GM23338 (cell line): Measurements from ENCODE around the gene EXOC3L2. TPM values are rescaled to one million over a fixed set of nuclear protein-coding genes. Genes with fewer than 3 reads are reported as not detected.

ENCODE experiments used
- ATAC-seq: fragments of 200-7000 bp; cut with Tn5 transposase; 3 replicates; pipeline ENCODE4 v1.9.1; 2020
- DNase-seq: peaks from one replicate; pipeline ENCODE4 v3.0.0-alpha.2; 2015; ENCODE audit warnings: low spot score
- H2AFZ ChIP-seq: fragments of 200-600 bp; sonication (generic); 2 replicates; pipeline ENCODE4 v1.8.0; 2016; ENCODE audit warnings: antibody characterized with exemption, mild to moderate bottlenecking, moderate library complexity
- H3F3A ChIP-seq: fragments of 200-600 bp; sonication (generic); replicated peaks from 2 replicates; pipeline ENCODE4 v1.8.0; 2017; ENCODE audit warnings: antibody characterized with exemption, mixed run types, low read depth
- H3K27ac ChIP-seq: fragments of 200-600 bp; sonication (generic); 2 replicates; pipeline ENCODE4 v1.6.1; 2016; ENCODE audit warnings: low read depth
- H3K27me3 ChIP-seq: fragments of 200-600 bp; sonication (generic); 2 replicates; pipeline ENCODE4 v1.8.0; 2016; ENCODE audit warnings: mild to moderate bottlenecking, mixed run types, moderate library complexity; ENCODE audit not compliant: insufficient read depth
- H3K36me3 ChIP-seq: fragments of 200-600 bp; sonication (generic); 2 replicates; pipeline ENCODE4 v1.8.0; 2016; ENCODE audit warnings: mild to moderate bottlenecking; ENCODE audit not compliant: insufficient read depth
- H3K4me1 ChIP-seq: fragments of 200-600 bp; sonication (generic); 2 replicates; pipeline ENCODE4 v1.8.0; 2016; ENCODE audit warnings: mild to moderate bottlenecking, moderate library complexity; ENCODE audit not compliant: insufficient read depth
- H3K4me2 ChIP-seq: fragments of 200-600 bp; sonication (generic); 2 replicates; pipeline ENCODE4 v1.7.1; 2017; ENCODE audit warnings: mixed run types
- H3K4me3 ChIP-seq: fragments of 200-600 bp; sonication (generic); 2 replicates; pipeline ENCODE4 v1.6.1; 2016; ENCODE audit warnings: mixed run types
- H3K79me2 ChIP-seq: fragments of 200-600 bp; sonication (generic); replicated peaks from 2 replicates; pipeline ENCODE4 v1.8.0; 2017; ENCODE audit warnings: mild to moderate bottlenecking; ENCODE audit not compliant: insufficient read depth
- H3K9me2 ChIP-seq: fragments of 200-600 bp; sonication (generic); 2 replicates; pipeline ENCODE4 v1.8.0; 2017; ENCODE audit not compliant: insufficient read depth
- H4K20me1 ChIP-seq: fragments of 200-600 bp; sonication (generic); replicated peaks from 2 replicates; pipeline ENCODE4 v1.8.0; 2017; ENCODE audit warnings: mild to moderate bottlenecking; ENCODE audit not compliant: insufficient read depth
- H3K27ac Mint-ChIP-seq: 2 replicates; pipeline ENCODE4 v1.8.0; 2020; ENCODE audit warnings: inconsistent platforms, mild to moderate bottlenecking, moderate library complexity, mixed read lengths
- H3K27me3 Mint-ChIP-seq: 3 replicates; pipeline ENCODE4 v1.8.0; 2022; ENCODE audit warnings: low read depth, mild to moderate bottlenecking, moderate library complexity, mixed read lengths, inconsistent platforms; ENCODE audit not compliant: insufficient read depth, poor library complexity
- H3K36me3 Mint-ChIP-seq: 3 replicates; pipeline ENCODE4 v1.8.0; 2021; ENCODE audit warnings: low read depth, mild to moderate bottlenecking, inconsistent platforms, moderate library complexity, mixed read lengths
- H3K4me1 Mint-ChIP-seq: 3 replicates; pipeline ENCODE4 v1.8.0; 2020; ENCODE audit warnings: mild to moderate bottlenecking, inconsistent platforms, mixed read lengths
- H3K4me3 Mint-ChIP-seq: 3 replicates; pipeline ENCODE4 v1.8.0; 2021; ENCODE audit warnings: moderate library complexity, mild to moderate bottlenecking, inconsistent platforms, mixed read lengths
- H3K9me3 Mint-ChIP-seq: 3 replicates; pipeline ENCODE4 v1.8.0; 2020; ENCODE audit warnings: moderate library complexity, mild to moderate bottlenecking, inconsistent platforms, mixed read lengths
- CREB1 ChIP-seq: fragments of 250-450 bp; sonication (Bioruptor Pico); IDR thresholded peaks from 2 replicates; pipeline ENCODE4 v1.5.0; 2020; ENCODE audit warnings: low read depth, mild to moderate bottlenecking, moderate library complexity
- CTCF ChIP-seq, 2 experiments: fragments of 200-600 bp in 1 of 2; sonication (generic) in 1 of 2; conservative IDR thresholded peaks; 2 replicates each; pipeline versions ENCODE4 v1.5.1 to v1.6.1; 2016 to 2017; ENCODE audit warnings: antibody characterized with exemption in 2 of 2, low read depth in 2 of 2, mild to moderate bottlenecking in 2 of 2, moderate library complexity in 1 of 2
- JUNB ChIP-seq: IDR thresholded peaks from one replicate; pipeline ENCODE4 v1.6.1; 2016; ENCODE audit warnings: antibody characterized with exemption; ENCODE audit not compliant: unreplicated experiment
- POLR2AphosphoS5 ChIP-seq: IDR thresholded peaks from 2 replicates; pipeline ENCODE4 v1.6.1; 2016; ENCODE audit warnings: antibody characterized with exemption, low read depth
- REST ChIP-seq: IDR thresholded peaks from one replicate; pipeline ENCODE4 v1.6.1; 2018; ENCODE audit warnings: antibody characterized with exemption; ENCODE audit not compliant: unreplicated experiment
- ZNF462 ChIP-seq: fragments of 250-450 bp; sonication (Bioruptor Pico); IDR thresholded peaks from 2 replicates; pipeline ENCODE4 v1.5.0; 2020; ENCODE audit warnings: mild to moderate bottlenecking, moderate library complexity
- polyA plus RNA-seq: library from polyadenylated mRNA; unstranded; fragments of >200 nt; fragmentation: Nextera tagmentation; extraction: Ambion mirVana; gene quantifications from 2 replicates; pipeline ENCODE4 v1.2.1, GENCODE V29; 2016
- total RNA-seq: library from RNA; depleted of rRNA; stranded (reverse); fragments of >200 nt; shearing (Covaris generic); gene quantifications from 2 replicates; pipeline ENCODE4 v1.2.3, GENCODE V29; 2014

The EXOC3L2 gene
- total and polyA plus RNA-seq, 2 experiments from 2014 or later, result 2.8 to 3.2 TPM

- H3K4me1 Mint-ChIP-seq, result peaks cover 9% of the 10 kb centered on the region
- peak; percentile 20 for ATAC-seq
- Histone ChIP-seq H3K4me2 (peak overlapping the region; percentile 48; the same call in 1 of the 2 replicates), H3K9me2 (no peaks in the 10 kb centered on the region), H3F3A (no peaks in the 10 kb centered on the region), H2AFZ (no peak overlapping the region), H3K79me2 (no peaks in the 10 kb centered on the region), H3K4me1 (peaks cover 19% of the 10 kb centered on the region), H3K27me3 (peaks cover 25% of the 10 kb centered on the region), H4K20me1 (no peaks in the 10 kb centered on the region), H3K27ac (no peak overlapping the region), H3K36me3 (no peaks in the 10 kb centered on the region), H3K4me3 (no peak overlapping the region)
- no peak overlapping the region for H3K27ac Mint-ChIP-seq
- no peak for TF ChIP-seq JUNB
- TF ChIP-seq CTCF (conservative IDR thresholded peaks at IDR 0.05; ENCODE audit: low read depth in 2 of 2), result no peak
- peaks cover 3% of the 10 kb centered on the region; the same call in 1 of the 3 replicates for H3K36me3 Mint-ChIP-seq
- DNase-seq, result no peak
- peaks cover 22% of the 10 kb centered on the region for H3K27me3 Mint-ChIP-seq
- no peak overlapping the region for H3K4me3 Mint-ChIP-seq
- H3K9me3 Mint-ChIP-seq, result no peaks in the 10 kb centered on the region; the same call in 2 of the 3 replicates
Observed at GRCh38 chr19:45211751-45212381, 33.3 kb downstream of the EXOC3L2 start.

- Histone ChIP-seq H3K4me2 (no peak overlapping the region), H3K4me3 (no peak overlapping the region), H3K27ac (no peak overlapping the region), H3K36me3 (no peaks in the 10 kb centered on the region), H3K27me3 (no peaks in the 10 kb centered on the region), H3K79me2 (no peaks in the 10 kb centered on the region), H3F3A (no peaks in the 10 kb centered on the region), H4K20me1 (no peaks in the 10 kb centered on the region), H3K9me2 (no peaks in the 10 kb centered on the region), H2AFZ (no peak overlapping the region), H3K4me1 (peaks cover under 1% of the 10 kb centered on the region; the same call in 1 of the 2 replicates)
- no peaks in the 10 kb centered on the region for H3K9me3 Mint-ChIP-seq
- ATAC-seq (no peak), DNase-seq (no peak)
- peaks cover 5% of the 10 kb centered on the region for H3K27me3 Mint-ChIP-seq
- H3K27ac Mint-ChIP-seq, result no peak overlapping the region
- no peak overlapping the region for H3K4me3 Mint-ChIP-seq
- H3K4me1 Mint-ChIP-seq, result no peaks in the 10 kb centered on the region; the same call in 2 of the 3 replicates
- no peaks in the 10 kb centered on the region for H3K36me3 Mint-ChIP-seq
- no peak for TF ChIP-seq CREB1
- TF ChIP-seq REST, result no peak
- no peak for TF ChIP-seq CTCF (conservative IDR thresholded peaks at IDR 0.05; ENCODE audit: low read depth in 2 of 2)
- TF ChIP-seq ZNF462 (CRISPR knock-in tag), result no peak
- TF ChIP-seq POLR2AphosphoS5, result no peak
Observed at GRCh38 chr19:45206328-45206727, 38.9 kb downstream of the EXOC3L2 start.
